GM18858 (cell line): ENCODE data around the gene PTPRK.

ENCODE experiments used
- ATAC-seq: cut with Tn5 transposase; IDR thresholded peaks from one replicate; pipeline ENCODE4 v1.9.1; 2021; ENCODE audit not compliant: unreplicated experiment

Gene PTPRK

GRCh38 chr6:128208078-128208477 lies 312.3 kb downstream of the PTPRK start:
- ATAC-seq: no peak

GRCh38 chr6:128206610-128207426 lies 313.6 kb downstream of the PTPRK start:
- no peak for ATAC-seq

- no peak for ATAC-seq
Observed at GRCh38 chr6:128204616-128205015, 315.8 kb downstream of the PTPRK start.

- ATAC-seq: no peak
Observed at GRCh38 chr6:128202169-128202765, 318.1 kb downstream of the PTPRK start.

- ATAC-seq: no peak
Observed at GRCh38 chr6:128200789-128201188, 319.6 kb downstream of the PTPRK start.

DNA sequence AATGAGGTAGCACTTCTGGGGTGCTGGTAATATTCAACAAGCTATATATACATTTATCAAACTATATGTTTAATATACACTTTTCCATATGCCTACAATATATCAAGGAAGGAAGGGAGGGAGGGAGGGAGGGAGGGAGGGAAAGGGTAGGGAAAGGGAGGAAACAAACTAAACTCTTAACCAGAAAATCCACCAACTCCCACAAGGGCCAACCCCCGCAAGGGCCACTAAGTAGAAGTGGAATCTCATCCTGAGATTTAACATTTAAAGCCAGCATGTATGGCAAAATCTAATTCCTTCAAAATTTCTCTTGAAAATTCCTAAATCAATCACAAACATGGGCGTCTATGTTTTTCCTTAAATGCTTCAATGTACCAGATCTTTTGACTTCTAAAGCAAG lies 320.9 kb downstream of the PTPRK start:
- ATAC-seq: no peak

DNA sequence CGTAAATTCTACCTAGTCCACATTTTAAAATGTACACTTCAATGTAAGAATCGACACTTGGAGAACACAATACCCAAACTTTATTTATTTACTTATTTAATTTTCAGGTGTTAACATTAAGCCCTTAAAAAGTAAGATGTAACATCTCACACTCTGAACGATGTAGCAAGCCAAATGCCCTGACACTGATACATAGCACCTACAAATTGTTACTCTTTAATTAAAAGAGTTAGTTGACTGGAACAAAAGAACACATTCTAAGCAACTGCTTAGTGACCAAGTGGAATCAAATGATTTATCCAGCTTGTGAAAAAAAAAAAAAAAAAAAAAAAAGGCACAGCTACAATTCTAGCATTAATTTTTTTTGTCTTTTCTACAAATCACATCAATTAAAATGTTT lies 327.4 kb downstream of the PTPRK start:
- no peak for ATAC-seq

DNA sequence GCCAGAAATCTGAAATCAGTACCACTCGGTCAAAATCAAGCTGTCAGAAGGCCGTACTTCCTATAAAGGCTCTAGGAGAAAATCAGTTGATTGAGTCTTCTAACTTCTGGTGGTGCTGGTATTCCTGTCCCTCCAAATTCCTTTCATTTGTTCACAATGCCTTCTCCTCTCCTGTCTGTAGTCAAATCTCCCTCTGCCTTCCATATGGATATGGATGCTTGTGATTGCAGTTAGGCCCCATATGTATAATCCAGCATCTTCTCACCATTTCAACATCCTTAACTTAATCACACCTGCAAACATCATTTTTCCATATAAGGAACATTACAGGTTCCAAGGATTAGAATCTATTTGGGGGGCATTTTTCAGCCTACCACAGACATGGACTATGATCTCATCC lies 331.7 kb downstream of the PTPRK start:
- no peak for ATAC-seq

GRCh38 chr6:128186729-128187128 lies 333.7 kb downstream of the PTPRK start:
- ATAC-seq: no peak

GRCh38 chr6:128179876-128180438 lies 340.4 kb downstream of the PTPRK start:
- no peak for ATAC-seq

DNA sequence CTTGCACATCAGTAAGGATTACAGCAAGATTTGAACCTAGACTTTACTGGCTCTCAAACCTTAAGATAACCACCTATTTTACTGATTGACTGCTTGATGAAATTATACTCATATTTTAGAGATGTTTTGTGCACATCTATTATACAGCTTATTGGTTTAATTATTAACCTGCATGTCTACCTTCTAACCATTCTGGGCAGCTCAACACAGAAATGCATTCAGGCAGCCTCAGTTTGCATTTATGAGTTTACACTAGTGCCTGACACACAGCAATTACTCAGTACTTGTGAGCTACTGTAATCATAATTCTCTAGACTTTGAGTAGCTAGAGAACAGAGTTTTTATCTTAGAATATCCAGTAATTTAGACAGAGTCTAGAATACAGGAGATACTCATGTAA lies 345.7 kb downstream of the PTPRK start:
- ATAC-seq: no peak

- ATAC-seq: no peak
Observed at GRCh38 chr6:128172752-128173682, 347.4 kb downstream of the PTPRK start.

- no peak for ATAC-seq
Observed at GRCh38 chr6:128172081-128172480, 348.3 kb downstream of the PTPRK start.

DNA sequence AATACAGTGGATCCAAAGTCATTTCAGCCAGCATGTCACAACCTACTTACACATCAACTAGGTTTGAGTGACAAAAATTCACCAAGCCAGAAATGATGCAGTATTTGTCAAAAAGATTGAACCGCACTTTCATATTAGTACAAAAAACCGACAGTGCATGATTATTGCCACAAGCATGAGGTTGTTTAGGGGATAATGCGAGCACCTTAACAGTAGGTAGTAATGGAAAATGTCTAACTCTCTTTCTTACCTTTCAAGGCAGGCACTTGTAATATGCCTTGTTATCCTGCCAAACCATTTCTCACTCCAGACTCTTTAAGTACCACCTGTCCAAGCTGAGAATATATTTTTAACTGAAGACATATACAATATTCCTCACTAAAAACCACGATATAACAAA lies 349.2 kb downstream of the PTPRK start:
- no peak for ATAC-seq

- no peak for ATAC-seq
Observed at GRCh38 chr6:128168244-128168643, 352.2 kb downstream of the PTPRK start.

- ATAC-seq: no peak
Observed at GRCh38 chr6:128167552-128167951, 352.8 kb downstream of the PTPRK start.

- ATAC-seq: no peak
Observed at GRCh38 chr6:128164254-128164653, 356.1 kb downstream of the PTPRK start.

DNA sequence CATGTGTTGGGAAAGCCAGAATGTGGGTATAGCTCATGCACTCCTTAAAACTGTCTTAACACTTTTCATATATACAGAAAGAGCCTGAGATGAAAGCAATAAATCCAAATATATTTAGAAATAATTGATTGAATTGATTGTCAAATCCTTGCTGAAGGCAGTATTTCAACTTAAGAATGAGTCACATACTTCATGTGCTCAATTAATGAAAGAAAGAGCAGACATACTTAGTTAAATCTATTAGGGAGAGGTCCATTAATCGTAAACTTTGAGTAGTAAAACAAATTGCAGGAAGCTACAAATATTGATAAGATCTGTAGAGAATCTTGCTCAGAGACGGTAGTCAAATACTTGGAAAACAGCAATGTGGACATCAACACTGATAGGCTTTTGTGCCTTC lies 358.0 kb downstream of the PTPRK start:
- ATAC-seq: no peak

DNA sequence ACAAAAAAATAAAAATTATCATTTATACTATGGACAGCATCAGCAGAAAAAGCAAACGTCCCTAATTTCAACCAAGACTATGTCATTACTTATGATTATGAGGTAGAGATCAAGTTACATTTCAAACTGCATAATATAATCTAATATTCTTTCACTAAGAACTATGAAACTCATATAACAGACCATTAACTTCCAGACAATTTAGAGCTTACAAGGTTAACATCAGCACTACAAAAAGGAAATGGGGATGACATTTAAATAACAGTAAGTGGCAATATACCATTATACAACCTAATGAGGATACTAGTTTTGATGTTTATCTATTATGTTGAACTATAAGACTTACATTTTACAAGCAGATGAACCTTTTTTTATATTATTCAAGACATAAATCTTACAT lies 358.6 kb downstream of the PTPRK start:
- ATAC-seq: no peak

- no peak for ATAC-seq
Observed at GRCh38 chr6:128161263-128161662, 359.1 kb downstream of the PTPRK start.

GRCh38 chr6:128158496-128158895 lies 361.9 kb downstream of the PTPRK start:
- ATAC-seq: no peak
